GM12878 (cell line): ENCODE results near the gene ROBO1. TPM values are rescaled to one million over a fixed set of nuclear protein-coding genes. Genes with fewer than 3 reads are reported as not detected.

Experiments used
- ATAC-seq: fragments of 200-7000 bp; cut with Tn5 transposase; 3 replicates; pipeline ENCODE4 v1.9.1; 2020; ENCODE audit warnings: mild to moderate bottlenecking, moderate library complexity
- BruUV-seq: library from RNA; stranded (reverse); fragments of 400-500 nt; replicated peaks from 2 replicates; lab custom pipeline; 2021; lab: Mats Ljungman, UMichigan
- CTCF ChIA-PET: fragments of 300-600 bp; sonication (Branson Sonifier 250); formaldehyde crosslinking; extraction: SDS; loops from one replicate; lab custom pipeline; 2021; ENCODE audit warnings: inconsistent platforms; lab: Yijun Ruan, JAX
- POLR2A ChIA-PET: fragments of 350-600 bp; formaldehyde crosslinking; extraction: SDS; loops from one replicate; lab custom pipeline; 2021; ENCODE audit warnings: inconsistent platforms; lab: Charles Lee
- RAD21 ChIA-PET: fragments of 300-600 bp; sonication (Branson Sonifier 250); formaldehyde crosslinking; loops from one replicate; lab custom pipeline; 2023; ENCODE audit warnings: antibody characterized with exemption; ENCODE audit not compliant: unreplicated experiment; lab: Charles Lee
- SMC1A ChIA-PET: fragments of 300-600 bp; sonication (Branson Sonifier 250); formaldehyde crosslinking; loops from one replicate; lab custom pipeline; 2023; ENCODE audit not compliant: unreplicated experiment, uncharacterized antibody; lab: Charles Lee
- DNase-seq: peaks from one replicate; pipeline ENCODE4 v3.0.0-alpha.2; 2011; ENCODE audit warnings: low read depth, low spot score
- FAIRE-seq: peaks from 3 replicates; lab custom pipeline; 2011; peaks lifted over from hg19 to GRCh38; lab: Jason Lieb, UNC
- H2AFZ ChIP-seq: 2 replicates; pipeline ENCODE4 v1.6.0; 2011; ENCODE audit warnings: low read depth, low read length, control low read depth; ENCODE audit not compliant: control insufficient read depth
- H3K27ac ChIP-seq: 2 replicates; pipeline ENCODE4 v1.5.1; 2011; ENCODE audit warnings: control low read depth; ENCODE audit not compliant: control insufficient read depth, insufficient read depth
- H3K27me3 ChIP-seq, 2 experiments: replicated peaks in 1 of 2; 2 replicates each; pipeline versions ENCODE4 v1.6.0 to v1.6.1; 2011; ENCODE audit warnings: low read length in 1 of 2; ENCODE audit not compliant: control insufficient read depth in 2 of 2, insufficient read depth in 2 of 2
- H3K36me3 ChIP-seq, 2 experiments: 2 replicates each; pipeline ENCODE4 v1.5.1; 2011; ENCODE audit warnings: low read length in 1 of 2; ENCODE audit not compliant: control insufficient read depth in 2 of 2, insufficient read depth in 2 of 2
- H3K4me1 ChIP-seq: 2 replicates; pipeline ENCODE4 v1.6.1; 2011; ENCODE audit warnings: mild to moderate bottlenecking, low read length, moderate library complexity, mixed read lengths; ENCODE audit not compliant: control insufficient read depth, insufficient read depth
- H3K4me2 ChIP-seq: 2 replicates; pipeline ENCODE4 v1.6.0; 2011; ENCODE audit warnings: control low read depth; ENCODE audit not compliant: control insufficient read depth, insufficient read depth
- H3K4me3 ChIP-seq: fragments of 200-600 bp; sonication (generic); 2 replicates; pipeline ENCODE4 v1.5.1; 2016
- H3K79me2 ChIP-seq: 2 replicates; pipeline ENCODE4 v1.6.0; 2011; ENCODE audit warnings: low read length; ENCODE audit not compliant: control insufficient read depth, insufficient read depth
- H3K9ac ChIP-seq: 2 replicates; pipeline ENCODE4 v1.8.0; 2011; ENCODE audit warnings: low read length, control low read depth, mixed read lengths; ENCODE audit not compliant: control insufficient read depth, insufficient read depth
- H3K9me3 ChIP-seq: replicated peaks from 3 replicates; pipeline ENCODE4 v1.5.1; 2011; ENCODE audit warnings: mild to moderate bottlenecking, low read length; ENCODE audit not compliant: control insufficient read depth, insufficient read depth
- H4K20me1 ChIP-seq: 2 replicates; pipeline ENCODE4 v1.6.0; 2011; ENCODE audit not compliant: control insufficient read depth, insufficient read depth
- ATF2 ChIP-seq: IDR thresholded peaks from 2 replicates; pipeline ENCODE4 v1.6.1; 2012; ENCODE audit warnings: low read length, inconsistent platforms
- ATF7 ChIP-seq: fragments of 450-650 bp; IDR thresholded peaks from 2 replicates; pipeline ENCODE4 v1.6.1; 2016; ENCODE audit warnings: low read depth, mild to moderate bottlenecking
- CHD2 ChIP-seq: IDR thresholded peaks from 2 replicates; pipeline ENCODE4 v1.6.1; 2011; ENCODE audit warnings: low read depth, low read length, improper control_type of control experiment, borderline replicate concordance
- EZH2 ChIP-seq: IDR thresholded peaks from 2 replicates; pipeline ENCODE4 v1.6.1; 2012; ENCODE audit warnings: low read depth, mild to moderate bottlenecking, control low read depth, inconsistent platforms, low read length, borderline replicate concordance; ENCODE audit not compliant: control insufficient read depth
- IRF4 ChIP-seq: IDR thresholded peaks from 2 replicates; pipeline ENCODE4 v1.6.1; 2011; ENCODE audit warnings: low read depth, low read length
- NR2C2 ChIP-seq: IDR thresholded peaks from 2 replicates; pipeline ENCODE4 v1.6.1; 2011; ENCODE audit warnings: borderline replicate concordance, low read depth; ENCODE audit not compliant: control insufficient read depth, insufficient read length
- RB1 ChIP-seq: fragments of 450-650 bp; formaldehyde crosslinking; IDR thresholded peaks from 2 replicates; pipeline ENCODE4 v1.6.1; 2017; ENCODE audit warnings: mild to moderate bottlenecking, borderline replicate concordance
- REST ChIP-seq: IDR thresholded peaks from 2 replicates; pipeline ENCODE4 v1.6.1; 2012; ENCODE audit warnings: mild to moderate bottlenecking, low read depth, low read length
- SMARCA5 ChIP-seq: fragments of 450-650 bp; IDR thresholded peaks from 2 replicates; pipeline ENCODE4 v1.6.1; 2017; ENCODE audit warnings: mild to moderate bottlenecking
- SREBF1 ChIP-seq: IDR thresholded peaks from 2 replicates; pipeline ENCODE4 v1.6.1; 2012; ENCODE audit warnings: mild to moderate bottlenecking, low read length
- STAT3 ChIP-seq: IDR thresholded peaks from 2 replicates; pipeline ENCODE4 v1.6.1; 2011; ENCODE audit warnings: low read depth, low read length, improper control_type of control experiment
- TCF7 ChIP-seq: IDR thresholded peaks from 2 replicates; pipeline ENCODE4 v1.6.1; 2014; ENCODE audit warnings: antibody characterized with exemption, borderline replicate concordance
- WGBS: methylation state at CpG from one replicate; pipeline ENCODE4 v1.1.6; 2016; ENCODE audit warnings: low lambda C conversion rate; ENCODE audit not compliant: insufficient replicate concordance, insufficient coverage; ENCODE audit errors: missing lambda C conversion rate; 5-methylcytosine and 5-hydroxymethylcytosine counted together
- in situ Hi-C: fragments of 300-500 bp; cut with MboI; formaldehyde crosslinking; loops from 9 replicates; pipeline ENCODE4 v1.14.3; 2018; ENCODE audit warnings: mixed read lengths
- intact Hi-C: fragments of 100-400 bp; cut with micrococcal nuclease; formaldehyde crosslinking; loops from one replicate; pipeline ENCODE4 v1.14.2; 2022; ENCODE audit not compliant: unreplicated experiment
- polyA plus RNA-seq, 11 experiments: library from polyadenylated mRNA; depleted of rRNA in 4 of 11; unstranded in 6 of 11; stranded (reverse) in 5 of 11; fragments of >200 nt; fragmentation: Nextera tagmentation in 4 of 11; fragmentation: Illumina TruSeq in 1 of 11; extraction: Ambion mirVana in 4 of 11; extraction: Trizol in 1 of 11; gene quantifications; 1 replicate in 1 of 11; 2 replicates in 10 of 11; pipeline versions ENCODE4 v1.2.1 to v1.2.3, GENCODE V29; 2011 to 2016; ENCODE audit warnings: inconsistent platforms in 2 of 11, missing spikeins in 2 of 11, low read depth in 1 of 11
- total RNA-seq, 4 experiments: library from RNA; depleted of rRNA in 3 of 4; stranded (reverse); fragments of >200 nt in 3 of 4; fragmentation: Illumina TruSeq in 1 of 4; extraction: Trizol in 1 of 4; gene quantifications; 2 replicates each; pipeline versions ENCODE4 v1.2.1 to v1.2.3, GENCODE V29; 2013 to 2021

ROBO1 gene
- total and polyA plus RNA-seq, 10 of the 15 experiments (the other 5 are each of a cell fraction or from before 2014, with no cell fraction given), result 0.29 to 46.5 (median 1.2) TPM

GRCh38 chr3:78991656-78992055 is 776.1 kb downstream of the ROBO1 start:
- ChIA-PET RAD21 (interaction anchor here (0.9 to 7.5 kb wide), 6 partner anchors 9 to 41 kb away, joined by 3 to 75 read pairs (median 4); no protein-coding TSS in a partner anchor), SMC1A (interaction anchor here (0.6 to 5.1 kb wide), 14 partner anchors 8 to 334 kb away, joined by 3 to 32 read pairs (median 4); no protein-coding TSS in a partner anchor), POLR2A (interaction anchor here (0.6 to 1.3 kb wide), 5 partner anchors 11 to 255 kb away, joined by 4 to 5 read pairs (median 4); no protein-coding TSS in a partner anchor), CTCF (interaction anchor here (1.0 to 5.8 kb wide), 8 partner anchors 13 to 333 kb away, joined by 3 to 37 read pairs (median 4); no protein-coding TSS in a partner anchor)
- H3K4me1 ChIP-seq, result no peaks in the 10 kb centered on the region
- no peak for TF ChIP-seq ATF2
- no peak for TF ChIP-seq RB1
- TF ChIP-seq SREBF1, result no peak
- TF ChIP-seq NR2C2, result no peak
- no peak for TF ChIP-seq TCF7
- no peak for TF ChIP-seq ATF7
- no peak for TF ChIP-seq CHD2
- no peak for TF ChIP-seq STAT3
- TF ChIP-seq IRF4, result no peak
- no peak for TF ChIP-seq REST
- TF ChIP-seq EZH2, result no peak
- no peak for TF ChIP-seq SMARCA5
- no peak overlapping the region for H3K4me2 ChIP-seq
- no TSS peak for BruUV-seq
- H3K79me2 ChIP-seq, result no peaks in the 10 kb centered on the region; the same call in 1 of the 2 replicates
- no peak overlapping the region for H3K27ac ChIP-seq
- no peaks in the 10 kb centered on the region for H3K27me3 ChIP-seq
- no peaks in the 10 kb centered on the region for H3K9me3 ChIP-seq
- WGBS, result 62% methylated on average over 2 of the region's 2 CpGs
- no peaks in the 10 kb centered on the region for H4K20me1 ChIP-seq
- no peak overlapping the region for H3K4me3 ChIP-seq
- intact Hi-C loops, result no loop called here
- no peaks in the 10 kb centered on the region for H3K36me3 ChIP-seq
- no peak for DNase-seq
- no peak for FAIRE-seq
- H3K9ac ChIP-seq, result no peak overlapping the region
- in situ Hi-C loops, result no loop called here
- H2AFZ ChIP-seq, result no peak overlapping the region
- no peak for ATAC-seq
